Placental pericyte (primary cell): Measurements from ENCODE around the gene GAS2L1. TPM values are rescaled to one million over a fixed set of nuclear protein-coding genes. Genes with fewer than 3 reads are reported as not detected.

ENCODE experiments used
- small RNA-seq: library from RNA; depleted of rRNA; stranded (forward); fragments of <200 nt; gene quantifications from one replicate; pipeline ENCODE3, GENCODE V24; 2012; ENCODE audit warnings: low replicate concordance
- total RNA-seq: library from RNA; depleted of rRNA; stranded (reverse); fragments of >200 nt; gene quantifications from 2 replicates; pipeline ENCODE4 v1.2.3, GENCODE V29; 2012

Gene GAS2L1
- 9.4 and 42.7 TPM in 2 replicates for total RNA-seq

GRCh38 chr22:29306175-29306834 is at the start of gene GAS2L1:
TSS of gene GAS2L1 (plus strand) at chr22:29306650. CDS start at chr22:29308106, 1,456 bp downstream.

GRCh38 chr22:29267858-29268510 is 38.5 kb upstream of the GAS2L1 start, which contains the start of the genes EWSR1 and RHBDD3:
TSS of gene EWSR1 (plus strand) at chr22:29268268. CDS start at chr22:29268337, 69 bp downstream.
TSS of gene RHBDD3 (minus strand) at chr22:29267981. CDS start at chr22:29265626, 2,355 bp downstream.

GRCh38 chr22:29315286-29316140 is 9.1 kb downstream of the GAS2L1 start, which contains the start of gene RASL10A:
TSS of gene RASL10A (minus strand) at chr22:29315697. CDS start at chr22:29315246, 451 bp downstream.

Small RNA genes within 50 kb of the gene (small RNA-seq; reads per million reads assigned to genes)
- gene MIR3653, result not detected

Other genes starting within 250 kb of the GAS2L1 start
- not detected in 2 replicates for gene C22orf31, start 244.8 kb upstream of the GAS2L1 start, total RNA-seq
- 7.0 and 12.0 TPM in 2 replicates for gene KREMEN1, start 233.6 kb upstream of the GAS2L1 start, total RNA-seq
- not detected in 2 replicates for gene EMID1, start 100.8 kb upstream of the GAS2L1 start, total RNA-seq
- 21.2 and 37.4 TPM in 2 replicates for gene RHBDD3, start 38.7 kb upstream of the GAS2L1 start, total RNA-seq
- gene EWSR1, start 38.4 kb upstream of the GAS2L1 start, total RNA-seq, result 154 and 257 TPM in 2 replicates
- gene RASL10A, start 9.0 kb downstream of the GAS2L1 start, total RNA-seq, result not detected in 2 replicates
- gene AP1B1, start 81.9 kb downstream of the GAS2L1 start, total RNA-seq, result 58.9 and 95.5 TPM in 2 replicates
- gene RFPL1, start 131.9 kb downstream of the GAS2L1 start, total RNA-seq, result not detected in 2 replicates
- 0.22 and 0.43 TPM in 2 replicates for gene NEFH, start 173.6 kb downstream of the GAS2L1 start, total RNA-seq
- gene THOC5, start 247.1 kb downstream of the GAS2L1 start, total RNA-seq, result 79.6 and 93.0 TPM in 2 replicates